ENCODE data around the gene ERBB2. TPM values are rescaled to one million over a fixed set of nuclear protein-coding genes. Genes with fewer than 3 reads are reported as not detected.

Gene ERBB2
- total RNA-seq, 2 experiments from 2014 or later = 6.0 to 6.3 TPM

DNA sequence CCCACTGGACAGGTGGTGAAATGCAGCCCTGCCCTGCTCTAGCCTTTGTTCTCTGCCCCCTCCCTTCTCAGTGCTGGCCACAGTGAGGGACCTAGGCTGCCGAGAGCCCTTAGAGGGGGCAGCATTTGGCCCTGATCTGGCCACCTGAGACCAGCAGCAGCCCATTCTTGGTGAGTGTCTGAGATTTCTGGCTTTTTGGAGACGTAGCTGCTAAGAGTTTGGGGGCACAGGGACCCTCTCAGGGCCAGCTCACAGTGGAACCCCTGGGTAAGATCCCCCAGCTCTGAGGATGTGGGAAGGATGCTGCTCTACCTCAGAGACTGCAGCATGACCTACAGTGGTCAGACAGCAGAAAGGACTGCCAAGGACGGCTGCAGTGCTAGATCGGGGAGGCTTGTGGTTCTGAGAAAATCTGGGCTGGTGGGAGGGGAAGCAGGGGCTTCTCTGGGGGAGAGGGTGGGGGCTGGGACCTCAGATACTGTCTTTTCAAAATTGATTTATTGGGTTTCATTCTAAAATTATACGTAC, 51.2 kb downstream of the ERBB2 start:
- no peak for DNase-seq
- H3K27me3 Mint-ChIP-seq (ENCODE audit: low read depth) = no peaks in the 10 kb centered on the region
- H3K4me1 Mint-ChIP-seq (ENCODE audit: low read depth) = peaks cover 29% of the 10 kb centered on the region
- H3K27ac Mint-ChIP-seq = no peak overlapping the region
- CTCF ChIA-PET = interaction anchor here (0.8 to 0.9 kb wide), 2 partner anchors 120 to 128 kb away, joined by 3 to 4 read pairs; no protein-coding TSS in a partner anchor
- intact Hi-C loops (cut with micrococcal nuclease) = loop anchor here (5.0 kb wide), 2 partner anchors 289 to 349 kb away; partner anchors contain the start of genes CDK12 and FBXL20
- no peaks in the 10 kb centered on the region for H3K36me3 Mint-ChIP-seq (ENCODE audit: low read depth)
- H3K4me3 Mint-ChIP-seq = no peak overlapping the region
- H3K9me3 Mint-ChIP-seq = no peaks in the 10 kb centered on the region

- Mint-ChIP-seq H3K4me1 (ENCODE audit: low read depth) (peaks cover 34% of the 10 kb centered on the region), H3K27ac (no peak overlapping the region), H3K9me3 (no peaks in the 10 kb centered on the region), H3K36me3 (ENCODE audit: low read depth) (no peaks in the 10 kb centered on the region), H3K27me3 (ENCODE audit: low read depth) (no peaks in the 10 kb centered on the region), H3K4me3 (no peak overlapping the region)
- no peak for DNase-seq
- intact Hi-C loops (cut with micrococcal nuclease) = loop anchor here (5.0 kb wide), 2 partner anchors 289 to 349 kb away; partner anchors contain the start of genes CDK12 and FBXL20
- CTCF ChIA-PET = interaction anchor here (0.8 to 0.9 kb wide), 2 partner anchors 121 to 128 kb away, joined by 3 to 4 read pairs; no protein-coding TSS in a partner anchor
Observed at GRCh38 chr17:39751637-39752036, 51.8 kb downstream of the ERBB2 start.

DNA sequence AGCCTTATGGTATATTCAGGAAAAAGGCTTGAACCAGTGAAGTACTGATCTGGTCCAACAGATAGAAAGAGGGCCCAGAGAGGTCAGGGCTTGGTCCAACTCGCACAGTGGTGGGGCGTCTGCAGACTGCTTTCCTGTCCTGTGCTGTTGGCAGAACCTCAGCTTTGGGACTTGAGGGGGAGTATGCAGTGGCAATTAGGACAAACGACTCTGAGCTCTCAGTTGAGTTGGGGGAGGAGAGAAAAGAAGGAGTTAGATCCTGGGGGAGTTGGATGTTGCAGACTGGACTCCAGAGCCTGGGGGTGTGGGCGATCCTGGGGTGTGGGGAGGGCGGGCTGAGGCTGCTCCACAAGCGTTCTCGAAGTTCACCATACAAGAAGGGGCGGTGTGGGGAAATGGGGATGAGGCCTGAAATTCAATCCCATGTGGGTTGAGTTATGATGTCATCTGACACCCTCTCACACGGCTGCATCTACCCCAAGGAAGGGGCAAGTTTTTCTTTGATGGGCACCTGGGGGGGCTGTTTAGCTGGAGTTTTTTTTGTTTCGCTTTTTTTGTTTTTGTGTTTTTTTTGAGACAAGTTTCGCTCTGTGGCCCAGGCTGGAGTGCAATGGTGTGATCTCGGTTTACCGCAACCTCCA, 52.5 kb downstream of the ERBB2 start:
- no peaks in the 10 kb centered on the region for H3K27me3 Mint-ChIP-seq (ENCODE audit: low read depth)
- peak overlapping the region; percentile 65 for H3K27ac Mint-ChIP-seq
- intact Hi-C loops (cut with micrococcal nuclease) = loop anchor here (5.0 kb wide), 2 partner anchors 290 to 350 kb away; partner anchors contain the start of genes CDK12 and FBXL20
- CTCF ChIA-PET = interaction anchor here (0.6 to 1.6 kb wide), 5 partner anchors 22 to 650 kb away, joined by 5 to 15 read pairs (median 6); partner anchors contain the start of gene MIEN1
- peak overlapping the region; percentile 76 for H3K4me3 Mint-ChIP-seq
- DNase-seq = no peak
- peaks cover 42% of the 10 kb centered on the region for H3K4me1 Mint-ChIP-seq (ENCODE audit: low read depth)
- H3K9me3 Mint-ChIP-seq = no peaks in the 10 kb centered on the region
- no peaks in the 10 kb centered on the region for H3K36me3 Mint-ChIP-seq (ENCODE audit: low read depth)

DNA sequence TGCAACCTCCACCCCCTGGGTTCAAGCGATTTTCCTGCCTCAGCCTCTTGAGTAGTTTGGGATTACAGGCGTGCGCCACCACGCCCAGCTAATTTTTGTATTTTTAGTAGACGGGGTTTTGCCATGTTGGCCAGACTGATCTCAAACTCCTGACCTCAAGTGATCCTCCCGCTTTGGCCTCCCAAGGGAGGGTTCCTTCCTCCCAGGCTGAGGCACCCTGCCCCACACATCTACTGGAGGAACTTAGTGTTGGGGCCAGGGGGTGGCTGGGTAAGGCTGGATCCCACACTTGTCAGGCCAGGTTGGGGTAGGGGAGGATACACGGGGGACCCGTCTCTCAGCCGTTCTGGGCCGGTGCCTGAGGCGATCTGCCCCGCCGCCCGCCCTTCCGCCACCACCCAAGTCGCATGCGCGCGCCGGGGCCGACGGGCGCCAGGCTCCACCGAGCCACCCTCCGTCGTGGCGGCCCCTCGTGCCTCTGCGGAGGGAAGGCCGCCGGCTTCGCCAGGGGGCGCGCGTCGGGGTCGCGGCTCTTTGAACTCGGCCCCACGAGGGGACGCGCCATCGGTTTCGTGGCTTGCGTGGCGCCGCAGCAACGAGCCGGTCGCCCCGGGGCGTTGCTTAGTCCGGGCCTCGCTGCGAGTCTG, 53.8 kb downstream of the ERBB2 start:
- H3K4me1 Mint-ChIP-seq (ENCODE audit: low read depth) = peaks cover 54% of the 10 kb centered on the region
- DNase-seq = peak; percentile 46
- peak overlapping the region; percentile 76 for H3K4me3 Mint-ChIP-seq
- CTCF ChIA-PET = interaction anchor here (0.6 to 1.6 kb wide), 6 partner anchors 24 to 160 kb away, joined by 3 to 15 read pairs (median 6); partner anchors contain the start of gene MIEN1
- H3K27ac Mint-ChIP-seq = peak overlapping the region; percentile 91
- no peaks in the 10 kb centered on the region for H3K36me3 Mint-ChIP-seq (ENCODE audit: low read depth)
- H3K9me3 Mint-ChIP-seq = no peaks in the 10 kb centered on the region
- no peaks in the 10 kb centered on the region for H3K27me3 Mint-ChIP-seq (ENCODE audit: low read depth)
- intact Hi-C loops (cut with micrococcal nuclease) = loop anchor here (1.0 to 5.0 kb wide), 12 partner anchors 17 to 351 kb away; partner anchors contain the start of genes CDK12, FBXL20, IKZF3 and MIEN1

DNA sequence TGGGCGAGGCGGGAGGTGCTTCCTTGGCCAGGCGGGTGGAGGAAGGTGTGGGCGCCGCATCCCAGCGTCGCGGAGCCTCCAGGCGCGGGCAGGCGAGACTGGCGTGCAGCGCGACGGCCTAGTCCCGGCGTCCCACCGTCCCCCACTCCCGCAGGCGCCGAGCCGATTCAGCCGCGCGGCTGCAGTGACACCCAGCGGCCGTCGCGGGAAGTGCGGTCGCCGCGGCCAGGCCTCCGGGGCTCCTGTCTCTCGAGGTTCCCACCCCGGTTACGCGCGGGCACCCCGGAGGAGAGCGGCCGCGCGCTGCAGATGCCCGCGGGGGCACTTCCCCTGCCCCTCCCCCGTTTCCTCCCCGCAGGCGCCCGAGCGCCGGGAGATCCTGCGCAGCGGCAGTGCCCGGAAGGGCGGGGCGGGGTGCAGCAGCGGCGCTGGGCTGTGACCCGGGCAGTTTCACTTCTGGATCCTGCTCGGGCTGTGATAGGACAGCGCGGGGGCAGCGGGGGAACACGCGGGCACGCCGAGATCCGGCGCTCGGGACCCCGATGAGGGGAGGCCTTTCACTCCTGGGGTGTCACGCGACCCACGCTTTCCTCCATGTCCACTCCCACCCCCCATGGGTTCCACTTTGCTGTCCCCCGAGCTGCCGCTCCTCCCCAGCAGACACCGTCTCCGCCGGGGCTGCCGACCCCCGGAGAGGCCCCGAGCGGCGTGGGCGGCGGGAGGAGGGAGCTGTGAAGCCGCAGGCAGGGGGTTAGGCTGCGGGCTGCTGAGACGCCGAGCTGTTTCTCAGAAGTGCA, 54.5 kb downstream of the ERBB2 start:
- Mint-ChIP-seq H3K4me3 (peak overlapping the region; percentile 76), H3K36me3 (ENCODE audit: low read depth) (peaks cover 4% of the 10 kb centered on the region), H3K9me3 (no peaks in the 10 kb centered on the region), H3K27me3 (ENCODE audit: low read depth) (no peaks in the 10 kb centered on the region), H3K4me1 (ENCODE audit: low read depth) (peaks cover 59% of the 10 kb centered on the region), H3K27ac (peak overlapping the region; percentile 59)
- intact Hi-C loops (cut with micrococcal nuclease) = loop anchor here (1.0 to 5.0 kb wide), 12 partner anchors 16 to 352 kb away; partner anchors contain the start of genes CDK12, FBXL20, IKZF3 and MIEN1
- peak; percentile 96 for DNase-seq
- CTCF ChIA-PET = interaction anchor here (0.7 to 1.9 kb wide), 9 partner anchors 22 to 183 kb away, joined by 3 to 16 read pairs (median 3); no protein-coding TSS in a partner anchor

DNA sequence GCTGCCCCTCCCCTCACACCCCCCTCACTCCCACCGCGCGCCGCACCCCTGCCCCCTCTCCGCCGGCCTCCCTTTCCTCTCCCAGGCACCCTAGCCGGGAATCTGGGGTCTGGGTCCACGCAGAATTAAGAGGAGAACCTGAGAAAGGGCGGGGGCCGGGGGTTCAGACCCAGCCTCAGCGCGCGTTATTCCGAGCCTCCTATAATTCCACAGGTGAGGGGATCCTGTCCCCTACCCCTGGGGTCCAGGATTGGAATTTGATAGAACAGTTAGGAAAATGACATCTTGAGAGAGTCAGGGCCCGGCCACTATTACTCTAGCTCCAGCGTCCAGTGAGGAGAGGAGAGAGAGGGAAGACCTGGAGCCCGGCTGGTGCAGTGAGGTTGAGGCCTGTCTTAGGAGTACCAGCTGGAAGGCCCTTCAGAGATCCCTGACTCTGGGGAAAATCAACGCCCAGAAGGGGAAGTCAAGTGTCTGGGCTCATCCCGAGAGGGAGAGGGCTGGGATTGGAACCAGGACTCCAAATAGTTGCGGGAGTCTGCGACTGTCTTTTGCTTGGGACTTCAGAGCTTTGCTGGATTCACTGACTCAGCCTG, 55.2 kb downstream of the ERBB2 start:
- CTCF ChIA-PET = interaction anchor here (0.6 to 1.9 kb wide), 12 partner anchors 20 to 182 kb away, joined by 3 to 16 read pairs (median 3); no protein-coding TSS in a partner anchor
- intact Hi-C loops (cut with micrococcal nuclease) = loop anchor here (1.0 to 5.0 kb wide), 12 partner anchors 15 to 353 kb away; partner anchors contain the start of genes CDK12, FBXL20, IKZF3 and MIEN1
- no peaks in the 10 kb centered on the region for H3K9me3 Mint-ChIP-seq
- H3K4me1 Mint-ChIP-seq (ENCODE audit: low read depth) = peaks cover 62% of the 10 kb centered on the region
- H3K27ac Mint-ChIP-seq = peak overlapping the region; percentile 46
- H3K4me3 Mint-ChIP-seq = peak overlapping the region; percentile 30
- DNase-seq = no peak
- H3K36me3 Mint-ChIP-seq (ENCODE audit: low read depth) = peaks cover 4% of the 10 kb centered on the region
- no peaks in the 10 kb centered on the region for H3K27me3 Mint-ChIP-seq (ENCODE audit: low read depth)

GRCh38 chr17:39755554-39756379, 55.9 kb downstream of the ERBB2 start:
- H3K27me3 Mint-ChIP-seq (ENCODE audit: low read depth) = no peaks in the 10 kb centered on the region
- DNase-seq = peak; percentile 51
- H3K36me3 Mint-ChIP-seq (ENCODE audit: low read depth) = peaks cover 6% of the 10 kb centered on the region
- CTCF ChIA-PET = interaction anchor here (0.6 to 1.9 kb wide), 12 partner anchors 11 to 137 kb away, joined by 3 to 16 read pairs (median 3); no protein-coding TSS in a partner anchor
- H3K4me1 Mint-ChIP-seq (ENCODE audit: low read depth) = peaks cover 65% of the 10 kb centered on the region
- no peaks in the 10 kb centered on the region for H3K9me3 Mint-ChIP-seq
- intact Hi-C loops (cut with micrococcal nuclease) = loop anchor here (2.0 kb wide), 3 partner anchors 25 to 69 kb away; partner anchors contain the start of gene MIEN1
- H3K4me3 Mint-ChIP-seq = peak overlapping the region; percentile 30
- H3K27ac Mint-ChIP-seq = peak overlapping the region; percentile 46

GRCh38 chr17:39756380-39757079, 56.7 kb downstream of the ERBB2 start:
- intact Hi-C loops (cut with micrococcal nuclease) = no loop called here
- H3K27ac Mint-ChIP-seq = peak overlapping the region; percentile 53
- no peak for DNase-seq
- H3K4me1 Mint-ChIP-seq (ENCODE audit: low read depth) = peaks cover 69% of the 10 kb centered on the region
- CTCF ChIA-PET = interaction anchor here (0.9 to 1.9 kb wide), 6 partner anchors 10 to 135 kb away, joined by 3 to 16 read pairs (median 3); no protein-coding TSS in a partner anchor
- peaks cover 11% of the 10 kb centered on the region for H3K36me3 Mint-ChIP-seq (ENCODE audit: low read depth)
- no peaks in the 10 kb centered on the region for H3K27me3 Mint-ChIP-seq (ENCODE audit: low read depth)
- H3K4me3 Mint-ChIP-seq = no peak overlapping the region
- no peaks in the 10 kb centered on the region for H3K9me3 Mint-ChIP-seq

DNA sequence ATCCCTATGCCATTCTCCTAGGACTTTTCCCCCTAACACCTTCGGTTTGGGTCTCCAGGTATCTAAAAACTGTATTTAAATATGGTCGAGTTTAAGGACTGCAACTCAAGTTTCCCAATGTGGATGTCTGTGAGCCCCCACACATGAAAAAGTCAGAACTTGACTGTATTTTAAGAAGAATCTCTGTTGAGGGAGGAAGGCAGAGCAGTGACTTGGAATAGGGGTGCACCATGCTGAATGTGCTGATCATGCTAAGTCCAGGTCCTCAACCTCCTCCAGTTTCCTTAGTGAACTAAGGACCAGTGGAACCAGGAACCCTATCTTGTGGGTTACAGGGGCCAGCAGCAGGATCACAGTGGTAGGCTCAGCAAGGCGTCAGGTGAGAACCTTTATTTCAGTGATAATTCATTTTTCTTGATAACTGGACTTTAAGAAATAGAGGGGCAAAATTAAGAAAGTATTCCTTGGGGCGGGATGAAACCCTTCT, 57.4 kb downstream of the ERBB2 start:
- CTCF ChIA-PET = interaction anchor here (0.9 kb wide), 1 partner anchor 122 kb away, joined by 3 read pairs; no protein-coding TSS in a partner anchor
- Mint-ChIP-seq H3K4me3 (no peak overlapping the region), H3K27ac (peak overlapping the region; percentile 74), H3K27me3 (ENCODE audit: low read depth) (no peaks in the 10 kb centered on the region), H3K9me3 (no peaks in the 10 kb centered on the region), H3K36me3 (ENCODE audit: low read depth) (peaks cover 11% of the 10 kb centered on the region), H3K4me1 (ENCODE audit: low read depth) (peaks cover 68% of the 10 kb centered on the region)
- intact Hi-C loops (cut with micrococcal nuclease) = no loop called here
- no peak for DNase-seq

Data from activated naive CD4-positive, alpha-beta T cell treated with anti-CD3 and anti-CD28 coated beads for 36 hours (primary cell).